K562 (cell line): ENCODE results near the gene TOX3. TPM values are rescaled to one million over a fixed set of nuclear protein-coding genes. Genes with fewer than 3 reads are reported as not detected.

Experiments used
- ATAC-seq: fragments of 200-7000 bp; cut with Tn5 transposase; 3 replicates; pipeline ENCODE4 v1.9.1; 2020; ENCODE audit warnings: moderate library complexity
- BruUV-seq: library from RNA; stranded (reverse); fragments of 400-500 nt; replicated peaks from 2 replicates; lab custom pipeline; 2021; lab: Mats Ljungman, UMichigan
- CTCF ChIA-PET: fragments of 300-600 bp; formaldehyde crosslinking; extraction: SDS; loops from one replicate; lab custom pipeline; 2021; ENCODE audit warnings: low intra/inter-chr PET ratio; lab: Yijun Ruan, JAX
- POLR2A ChIA-PET: fragments of 300-600, 350-650 bp; sonication (Branson Sonifier 250); formaldehyde crosslinking; extraction: SDS; loops from one replicate; lab custom pipeline; 2021; ENCODE audit warnings: antibody characterized with exemption, inconsistent platforms; lab: Yijun Ruan, JAX
- DNase-seq, 4 experiments: peaks; one replicate each; pipeline versions ENCODE4 v3.0.0 to v3.0.0-alpha.2; 2011 to 2018; ENCODE audit warnings: low spot score in 3 of 4, mixed read lengths in 3 of 4; ENCODE audit errors: extremely low read depth in 1 of 4
- FAIRE-seq: peaks from 2 replicates; lab custom pipeline; 2011; peaks lifted over from hg19 to GRCh38; lab: Jason Lieb, UNC
- H2AFZ ChIP-seq: 2 replicates; pipeline ENCODE4 v1.6.0; 2011; ENCODE audit warnings: low read depth, low read length, control low read depth, inconsistent platforms
- H3K27ac ChIP-seq: fragments of 200-600 bp; 3 replicates; pipeline ENCODE4 v1.8.0; 2011; ENCODE audit warnings: low read depth, mild to moderate bottlenecking, control low read depth, inconsistent platforms, low read length, moderate library complexity, mixed read lengths; ENCODE audit errors: extremely low read depth
- H3K27me3 ChIP-seq, 2 experiments: fragments of 300-600 bp in 1 of 2; 2 replicates in 1 of 2; 3 replicates in 1 of 2; pipeline versions ENCODE4 v1.6.0 to v1.8.0; 2011; ENCODE audit warnings: inconsistent platforms in 2 of 2, low read length in 2 of 2, mild to moderate bottlenecking in 1 of 2, mixed read lengths in 1 of 2, moderate library complexity in 1 of 2; ENCODE audit not compliant: control insufficient read depth in 2 of 2, insufficient read depth in 2 of 2
- H3K36me3 ChIP-seq: fragments of 300-600 bp; 3 replicates; pipeline ENCODE4 v1.8.0; 2011; ENCODE audit warnings: mild to moderate bottlenecking, low read length, inconsistent platforms; ENCODE audit not compliant: control insufficient read depth, insufficient read depth
- H3K4me1 ChIP-seq, 2 experiments: fragments of 200-600 bp in 1 of 2; replicated peaks in 1 of 2; 2 replicates in 1 of 2; 3 replicates in 1 of 2; pipeline versions ENCODE4 v1.5.1 to v1.8.0; 2011; ENCODE audit warnings: inconsistent platforms in 2 of 2, low read length in 2 of 2, mild to moderate bottlenecking in 1 of 2, mixed read lengths in 1 of 2, moderate library complexity in 1 of 2; ENCODE audit not compliant: control insufficient read depth in 2 of 2, insufficient read depth in 2 of 2
- H3K4me2 ChIP-seq: 2 replicates; pipeline ENCODE4 v1.6.1; 2011; ENCODE audit warnings: low read length, control low read depth, inconsistent platforms, mixed read lengths; ENCODE audit not compliant: insufficient read depth
- H3K4me3 ChIP-seq: fragments of 200-600 bp; sonication (generic), shearing (Covaris generic); 2 replicates; pipeline ENCODE4 v1.5.1; 2016; ENCODE audit warnings: control low read depth, inconsistent platforms
- H3K79me2 ChIP-seq: fragments of 200-600 bp; 3 replicates; pipeline ENCODE4 v1.8.0; 2011; ENCODE audit warnings: low read length, inconsistent platforms; ENCODE audit not compliant: control insufficient read depth, insufficient read depth
- H3K9ac ChIP-seq, 2 experiments: 2 replicates each; pipeline versions ENCODE4 v1.6.0 to v1.6.1; 2011; ENCODE audit warnings: low read depth in 2 of 2, low read length in 2 of 2, control low read depth in 1 of 2, inconsistent platforms in 1 of 2, mild to moderate bottlenecking in 1 of 2, mixed read lengths in 1 of 2; ENCODE audit not compliant: insufficient read depth in 1 of 2
- H3K9me1 ChIP-seq: one replicate; pipeline ENCODE4 v1.6.0; 2011; ENCODE audit warnings: inconsistent platforms, mild to moderate bottlenecking, low read length, moderate library complexity; ENCODE audit not compliant: control insufficient read depth, insufficient read depth
- H3K9me3 ChIP-seq: replicated peaks from 2 replicates; pipeline ENCODE4 v1.5.1; 2011; ENCODE audit warnings: low read depth, low read length, inconsistent platforms; ENCODE audit not compliant: control insufficient read depth, insufficient read depth
- H4K20me1 ChIP-seq: replicated peaks from 2 replicates; pipeline ENCODE4 v1.6.1; 2011; ENCODE audit warnings: low read length, inconsistent platforms, mixed read lengths; ENCODE audit not compliant: control insufficient read depth, insufficient read depth
- COPS2 ChIP-seq: fragments of 450-650 bp; conservative IDR thresholded peaks from 2 replicates; pipeline ENCODE4 v1.6.1; 2016; ENCODE audit warnings: mild to moderate bottlenecking, moderate library complexity
- HDAC2 ChIP-seq: fragments of 450-650 bp; IDR thresholded peaks from 2 replicates; pipeline ENCODE4 v1.6.1; 2016; ENCODE audit warnings: mild to moderate bottlenecking
- HMGXB4 ChIP-seq: sonication (generic); formaldehyde crosslinking; IDR thresholded peaks from 2 replicates; pipeline ENCODE4 v1.8.1; 2023; ENCODE audit warnings: mild to moderate bottlenecking, missing genetic modification reagents
- IRF2 ChIP-seq: sonication (generic); formaldehyde crosslinking; IDR thresholded peaks from 2 replicates; pipeline ENCODE4 v1.8.1; 2022; ENCODE audit warnings: mild to moderate bottlenecking, missing genetic modification reagents
- NFE2 ChIP-seq: IDR thresholded peaks from 2 replicates; pipeline ENCODE4 v1.6.1; 2014; ENCODE audit warnings: antibody characterized with exemption, low read depth
- PCBP1 ChIP-seq: fragments of 200-400 bp; formaldehyde crosslinking; IDR thresholded peaks from 2 replicates; pipeline ENCODE4 v1.6.1; 2018; ENCODE audit warnings: mild to moderate bottlenecking, low read depth, low read length; ENCODE audit not compliant: poor library complexity, severe bottlenecking
- PHB ChIP-seq: fragments of 250-450 bp; sonication (Bioruptor Pico); IDR thresholded peaks from 2 replicates; pipeline ENCODE4 v1.5.0; 2021
- PRDM10 ChIP-seq: fragments of 450-650 bp; IDR thresholded peaks from 2 replicates; pipeline ENCODE4 v1.6.1; 2018; ENCODE audit not compliant: partially characterized antibody
- PTRF ChIP-seq: fragments of 450-650 bp; IDR thresholded peaks from 2 replicates; pipeline ENCODE4 v1.6.1; 2016; ENCODE audit warnings: mild to moderate bottlenecking, missing genetic modification characterization, missing compliant biosample characterization
- RBM34 ChIP-seq: fragments of 200-400 bp; formaldehyde crosslinking; IDR thresholded peaks from 2 replicates; pipeline ENCODE4 v1.6.1; 2018; ENCODE audit warnings: low read length, borderline replicate concordance; ENCODE audit not compliant: insufficient read depth
- TFE3 ChIP-seq: fragments of 450-650 bp; formaldehyde crosslinking; IDR thresholded peaks from 2 replicates; pipeline ENCODE4 v1.4.0; 2020; ENCODE audit warnings: mild to moderate bottlenecking, mixed read lengths
- WHSC1 ChIP-seq: IDR thresholded peaks from one replicate; pipeline ENCODE4 v1.6.1; 2012; ENCODE audit warnings: low read length, control low read depth, inconsistent platforms
- ZKSCAN8 ChIP-seq: fragments of 200-800 bp; sonication (Bioruptor generic); IDR thresholded peaks from 2 replicates; pipeline ENCODE4 v1.6.1; 2016; ENCODE audit warnings: missing genetic modification characterization, missing compliant biosample characterization
- ZNF75A ChIP-seq: fragments of 450-650 bp; formaldehyde crosslinking; IDR thresholded peaks from 2 replicates; pipeline ENCODE4 v1.4.0; 2020; ENCODE audit warnings: mild to moderate bottlenecking
- whole genome bisulfite sequencing: fragments of 100-300 bp; shearing (Covaris generic); methylation state at CpG from one replicate; pipeline ENCODE4 v1.1.6; 2016; ENCODE audit warnings: low coverage, mixed read lengths; ENCODE audit not compliant: insufficient coverage; ENCODE audit errors: missing lambda C conversion rate; 5-methylcytosine and 5-hydroxymethylcytosine counted together
- in situ Hi-C: fragments of 300-500 bp; cut with MboI; formaldehyde crosslinking; loops from 4 replicates; pipeline ENCODE4 v1.15.0; 2018; ENCODE audit warnings: inconsistent platforms, mixed read lengths
- intact Hi-C: fragments of 100-400 bp; cut with micrococcal nuclease; formaldehyde crosslinking; loops from 2 replicates; pipeline ENCODE4 v1.14.2; 2022
- polyA plus RNA-seq, 8 experiments: library from polyadenylated mRNA; depleted of rRNA in 4 of 8; stranded (reverse) in 5 of 8; unstranded in 3 of 8; fragments of >200 nt; fragmentation: Nextera tagmentation in 2 of 8; fragmentation: Illumina TruSeq in 1 of 8; extraction: Ambion mirVana in 2 of 8; extraction: Trizol in 1 of 8; gene quantifications; 2 replicates each; pipeline versions ENCODE4 v1.2.1 to v1.2.3, GENCODE V29; 2011 to 2014; ENCODE audit warnings: inconsistent platforms in 1 of 8, missing spikeins in 1 of 8
- total RNA-seq, 7 experiments: library from RNA; depleted of rRNA in 6 of 7; stranded (reverse); fragments of >200 nt in 6 of 7; fragmentation: Illumina TruSeq in 2 of 7; extraction: Trizol in 2 of 7; gene quantifications; 2 replicates each; pipeline versions ENCODE4 v1.2.1 to v1.2.3, GENCODE V29; 2011 to 2021; ENCODE audit warnings: low replicate concordance in 1 of 7
- TF ChIP-seq, protein P1 (sequence below): sonication (generic); formaldehyde crosslinking; IDR thresholded peaks from 2 replicates; pipeline ENCODE4 v1.8.0; 2022; ENCODE audit warnings: mild to moderate bottlenecking, missing genetic modification reagents, borderline replicate concordance

The TOX3 gene
- total and polyA plus RNA-seq, 9 of the 15 experiments (the other 6 are each of a cell fraction or from before 2014, with no cell fraction given): not detected

GRCh38 chr16:52592778-52593177 is 45.8 kb upstream of the TOX3 start:
- 0% methylated on average over 2 of the region's 2 CpGs for WGBS
- TF ChIP-seq HDAC2 (no peak), RBM34 (no peak), ZNF75A (CRISPR knock-in tag) (no peak), HMGXB4 (CRISPR knock-in tag) (no peak), NFE2 (no peak), PCBP1 (no peak), PTRF (tag) (no peak), COPS2 (no peak), TFE3 (no peak), IRF2 (CRISPR knock-in tag) (no peak), PRDM10 (no peak), ZKSCAN8 (CRISPR knock-in tag) (no peak), PHB (CRISPR knock-in tag) (no peak), WHSC1 (no peak)
- TF ChIP-seq, protein P1, sequence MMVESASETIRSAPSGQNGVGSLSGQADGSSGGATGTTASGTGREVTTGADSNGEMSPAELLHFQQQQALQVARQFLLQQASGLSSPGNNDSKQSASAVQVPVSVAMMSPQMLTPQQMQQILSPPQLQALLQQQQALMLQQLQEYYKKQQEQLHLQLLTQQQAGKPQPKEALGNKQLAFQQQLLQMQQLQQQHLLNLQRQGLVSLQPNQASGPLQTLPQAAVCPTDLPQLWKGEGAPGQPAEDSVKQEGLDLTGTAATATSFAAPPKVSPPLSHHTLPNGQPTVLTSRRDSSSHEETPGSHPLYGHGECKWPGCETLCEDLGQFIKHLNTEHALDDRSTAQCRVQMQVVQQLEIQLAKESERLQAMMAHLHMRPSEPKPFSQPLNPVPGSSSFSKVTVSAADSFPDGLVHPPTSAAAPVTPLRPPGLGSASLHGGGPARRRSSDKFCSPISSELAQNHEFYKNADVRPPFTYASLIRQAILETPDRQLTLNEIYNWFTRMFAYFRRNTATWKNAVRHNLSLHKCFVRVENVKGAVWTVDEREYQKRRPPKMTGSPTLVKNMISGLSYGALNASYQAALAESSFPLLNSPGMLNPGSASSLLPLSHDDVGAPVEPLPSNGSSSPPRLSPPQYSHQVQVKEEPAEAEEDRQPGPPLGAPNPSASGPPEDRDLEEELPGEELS (CRISPR knock-in tag): no peak
- intact Hi-C loops: no loop called here
- Histone ChIP-seq H3K79me2 (no peaks in the 10 kb centered on the region), H3K27me3 (no peaks in the 10 kb centered on the region), H4K20me1 (no peaks in the 10 kb centered on the region), H3K4me2 (no peak overlapping the region), H3K9me1 (no peaks in the 10 kb centered on the region), H3K4me1 (no peaks in the 10 kb centered on the region), H3K9ac (no peak overlapping the region), H3K4me3 (no peak overlapping the region), H3K36me3 (no peaks in the 10 kb centered on the region), H3K9me3 (no peaks in the 10 kb centered on the region; the same call in 1 of the 2 replicates), H2AFZ (no peak overlapping the region), H3K27ac (no peak overlapping the region)
- ChIA-PET POLR2A (no interaction called here), CTCF (no interaction called here)
- DNase-seq: no peak
- no peak for FAIRE-seq
- no TSS peak for BruUV-seq
- in situ Hi-C loops: no loop called here
- ATAC-seq: no peak
